SH-SY5Y (cell line): ENCODE data around the gene CFD.

ENCODE experiments used
- GATA2 ChIP-seq: IDR thresholded peaks from 2 replicates; pipeline ENCODE4 v1.6.1; 2011; ENCODE audit warnings: mild to moderate bottlenecking, low read depth, low read length
- GATA3 ChIP-seq: IDR thresholded peaks from 2 replicates; pipeline ENCODE4 v1.6.1; 2011; ENCODE audit warnings: low read depth, mild to moderate bottlenecking, low read length, moderate library complexity

- TF ChIP-seq GATA2 (no peak), GATA3 (no peak)
Measured at GRCh38 chr19:829129-829758, 30.2 kb upstream of the CFD start.
